HepG2 (cell line): ENCODE measurements around the gene NAPSA. TPM values are rescaled to one million over a fixed set of nuclear protein-coding genes. Genes with fewer than 3 reads are reported as not detected.
A peak's percentile ranks its signal among the peaks of the same experiment; 100 is the strongest.

Experiments
- ATRX ChIP-seq: sonication (generic); formaldehyde crosslinking; IDR thresholded peaks from 2 replicates; pipeline ENCODE4 v1.4.0; 2020; ENCODE audit warnings: missing genetic modification reagents, borderline replicate concordance
- MLLT10 ChIP-seq: sonication (generic); formaldehyde crosslinking; IDR thresholded peaks from 2 replicates; pipeline ENCODE4 v1.4.0; 2020; ENCODE audit warnings: missing genetic modification reagents
- PITX1 ChIP-seq: sonication (generic); formaldehyde crosslinking; IDR thresholded peaks from 2 replicates; pipeline ENCODE4 v1.5.1; 2020; ENCODE audit warnings: mild to moderate bottlenecking, missing genetic modification reagents
- SAFB2 ChIP-seq: sonication (generic); formaldehyde crosslinking; IDR thresholded peaks from 2 replicates; pipeline ENCODE4 v1.5.1; 2020; ENCODE audit warnings: missing genetic modification reagents, low read depth, mild to moderate bottlenecking, borderline replicate concordance
- SOX5 ChIP-seq: IDR thresholded peaks from 2 replicates; pipeline ENCODE4 v1.6.1; 2016; ENCODE audit warnings: borderline replicate concordance
- ZFP1 ChIP-seq: IDR thresholded peaks from 2 replicates; pipeline ENCODE4 v1.6.1; 2016
- ZNF143 ChIP-seq: sonication (generic); formaldehyde crosslinking; IDR thresholded peaks from 2 replicates; pipeline ENCODE4 v1.4.0; 2020; ENCODE audit warnings: missing genetic modification reagents
- ZNF251 ChIP-seq: sonication (generic); formaldehyde crosslinking; IDR thresholded peaks from 2 replicates; pipeline ENCODE4 v1.9.0; 2021; ENCODE audit warnings: mild to moderate bottlenecking, missing genetic modification reagents
- ZNF556 ChIP-seq: sonication (generic); formaldehyde crosslinking; IDR thresholded peaks from 2 replicates; pipeline ENCODE4 v1.4.0; 2020; ENCODE audit warnings: mild to moderate bottlenecking, missing genetic modification reagents, borderline replicate concordance
- polyA plus RNA-seq, 8 experiments: library from polyadenylated mRNA; depleted of rRNA in 3 of 8; stranded (reverse) in 7 of 8; unstranded in 1 of 8; fragments of >200 nt; fragmentation: Illumina TruSeq in 4 of 8; extraction: Trizol in 4 of 8; gene quantifications; 2 replicates each; pipeline versions ENCODE4 v1.2.1 to v1.2.3, GENCODE V29; 2011 to 2016; ENCODE audit warnings: low read depth in 4 of 8, missing spikeins in 1 of 8, mixed read lengths in 1 of 8; ENCODE audit not compliant: insufficient read depth in 1 of 8
- total RNA-seq, 5 experiments: library from RNA; depleted of rRNA; stranded (reverse); fragments of >200 nt; fragmentation: Illumina TruSeq; extraction: Trizol; gene quantifications; 2 replicates each; pipeline ENCODE4 v1.2.3, GENCODE V29; 2016; ENCODE audit warnings: low read depth in 1 of 5
- TF ChIP-seq, protein P1 (sequence below): sonication (generic); formaldehyde crosslinking; IDR thresholded peaks from 2 replicates; pipeline ENCODE4 v1.5.0; 2020; ENCODE audit warnings: mild to moderate bottlenecking, missing genetic modification reagents
- TF ChIP-seq, protein P2 (sequence below): sonication (generic); formaldehyde crosslinking; IDR thresholded peaks from 2 replicates; pipeline ENCODE4 v1.4.0; 2020; ENCODE audit warnings: missing genetic modification reagents
- TF ChIP-seq, protein P3 (sequence below), 2 experiments: sonication (generic) in 1 of 2; formaldehyde crosslinking in 1 of 2; IDR thresholded peaks; 2 replicates each; pipeline versions ENCODE4 v1.4.0 to v1.6.1; 2016 to 2020; ENCODE audit warnings: borderline replicate concordance in 1 of 2, low read depth in 1 of 2, mild to moderate bottlenecking in 1 of 2, missing genetic modification reagents in 1 of 2
- TF ChIP-seq, protein P4 (sequence below): sonication (generic); formaldehyde crosslinking; IDR thresholded peaks from 2 replicates; pipeline ENCODE4 v1.5.1; 2020; ENCODE audit warnings: missing genetic modification reagents, mild to moderate bottlenecking, borderline replicate concordance
- TF ChIP-seq, protein P5 (sequence below): sonication (generic); formaldehyde crosslinking; IDR thresholded peaks from 2 replicates; pipeline ENCODE4 v1.4.0; 2020; ENCODE audit warnings: missing genetic modification reagents, borderline replicate concordance

The NAPSA gene
- total and polyA plus RNA-seq, 2 of the 13 experiments (the other 11 are each of a cell fraction or from before 2014, with no cell fraction given) = not detected

DNA sequence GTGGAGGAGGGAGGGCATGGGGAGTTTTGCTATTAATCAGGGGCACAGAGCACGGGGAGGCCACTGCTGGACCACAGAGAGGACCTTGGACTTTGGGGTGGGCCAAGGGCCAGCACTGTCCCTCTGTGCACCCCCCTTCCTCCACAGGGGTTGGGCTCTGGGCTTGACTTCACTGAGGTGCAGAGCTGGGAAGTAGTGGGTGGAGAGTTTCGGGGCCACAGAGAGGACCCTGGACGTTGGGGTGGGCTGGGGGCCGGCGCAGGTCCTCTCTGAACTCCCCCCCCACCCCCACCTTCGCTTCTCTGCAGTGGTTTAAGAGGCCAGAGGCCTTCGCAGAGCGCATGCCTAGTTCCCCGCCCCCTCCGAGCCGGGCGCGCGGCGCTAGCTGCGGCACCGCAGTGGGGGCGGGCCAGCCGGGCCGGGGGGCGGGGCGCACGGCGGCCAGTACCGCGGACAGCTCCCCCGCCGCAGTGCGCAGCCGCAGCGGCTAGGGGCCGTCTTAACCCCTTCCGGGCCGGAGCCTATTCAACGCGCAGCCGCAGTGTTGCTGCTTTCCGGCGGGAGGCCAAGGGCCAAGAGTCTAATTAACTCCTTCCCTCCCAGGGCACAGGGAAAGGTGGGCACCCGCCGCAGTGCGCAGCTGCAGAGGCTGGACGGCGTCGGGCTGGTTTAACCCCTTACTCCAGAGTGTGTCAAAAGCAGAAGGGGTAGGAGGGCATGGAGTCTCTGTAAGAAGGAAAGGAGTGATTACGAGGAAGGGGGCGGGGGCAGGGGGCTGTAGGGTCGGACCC is 39.9 kb downstream of the NAPSA start (continued):
- TF ChIP-seq, protein P1, sequence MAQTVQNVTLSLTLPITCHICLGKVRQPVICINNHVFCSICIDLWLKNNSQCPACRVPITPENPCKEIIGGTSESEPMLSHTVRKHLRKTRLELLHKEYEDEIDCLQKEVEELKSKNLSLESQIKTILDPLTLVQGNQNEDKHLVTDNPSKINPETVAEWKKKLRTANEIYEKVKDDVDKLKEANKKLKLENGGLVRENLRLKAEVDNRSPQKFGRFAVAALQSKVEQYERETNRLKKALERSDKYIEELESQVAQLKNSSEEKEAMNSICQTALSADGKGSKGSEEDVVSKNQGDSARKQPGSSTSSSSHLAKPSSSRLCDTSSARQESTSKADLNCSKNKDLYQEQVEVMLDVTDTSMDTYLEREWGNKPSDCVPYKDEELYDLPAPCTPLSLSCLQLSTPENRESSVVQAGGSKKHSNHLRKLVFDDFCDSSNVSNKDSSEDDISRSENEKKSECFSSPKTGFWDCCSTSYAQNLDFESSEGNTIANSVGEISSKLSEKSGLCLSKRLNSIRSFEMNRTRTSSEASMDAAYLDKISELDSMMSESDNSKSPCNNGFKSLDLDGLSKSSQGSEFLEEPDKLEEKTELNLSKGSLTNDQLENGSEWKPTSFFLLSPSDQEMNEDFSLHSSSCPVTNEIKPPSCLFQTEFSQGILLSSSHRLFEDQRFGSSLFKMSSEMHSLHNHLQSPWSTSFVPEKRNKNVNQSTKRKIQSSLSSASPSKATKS = no peak
- TF ChIP-seq ZNF251 (CRISPR knock-in tag) (no peak), PITX1 (CRISPR knock-in tag) (peak; percentile 51; the same call in 1 of the 2 replicates), ZFP1 (CRISPR knock-in tag) (no peak), SAFB2 (CRISPR knock-in tag) (peak; percentile 60; the same call in 1 of the 2 replicates), ZNF556 (CRISPR knock-in tag) (no peak), SOX5 (CRISPR knock-in tag) (peak; percentile 26; the same call in 1 of the 2 replicates), ZNF143 (CRISPR knock-in tag) (no peak), MLLT10 (CRISPR knock-in tag) (no peak), ATRX (CRISPR knock-in tag) (no peak)
- TF ChIP-seq, protein P2, sequence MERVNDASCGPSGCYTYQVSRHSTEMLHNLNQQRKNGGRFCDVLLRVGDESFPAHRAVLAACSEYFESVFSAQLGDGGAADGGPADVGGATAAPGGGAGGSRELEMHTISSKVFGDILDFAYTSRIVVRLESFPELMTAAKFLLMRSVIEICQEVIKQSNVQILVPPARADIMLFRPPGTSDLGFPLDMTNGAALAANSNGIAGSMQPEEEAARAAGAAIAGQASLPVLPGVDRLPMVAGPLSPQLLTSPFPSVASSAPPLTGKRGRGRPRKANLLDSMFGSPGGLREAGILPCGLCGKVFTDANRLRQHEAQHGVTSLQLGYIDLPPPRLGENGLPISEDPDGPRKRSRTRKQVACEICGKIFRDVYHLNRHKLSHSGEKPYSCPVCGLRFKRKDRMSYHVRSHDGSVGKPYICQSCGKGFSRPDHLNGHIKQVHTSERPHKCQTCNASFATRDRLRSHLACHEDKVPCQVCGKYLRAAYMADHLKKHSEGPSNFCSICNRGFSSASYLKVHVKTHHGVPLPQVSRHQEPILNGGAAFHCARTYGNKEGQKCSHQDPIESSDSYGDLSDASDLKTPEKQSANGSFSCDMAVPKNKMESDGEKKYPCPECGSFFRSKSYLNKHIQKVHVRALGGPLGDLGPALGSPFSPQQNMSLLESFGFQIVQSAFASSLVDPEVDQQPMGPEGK = peak; percentile 83
- TF ChIP-seq, protein P3, sequence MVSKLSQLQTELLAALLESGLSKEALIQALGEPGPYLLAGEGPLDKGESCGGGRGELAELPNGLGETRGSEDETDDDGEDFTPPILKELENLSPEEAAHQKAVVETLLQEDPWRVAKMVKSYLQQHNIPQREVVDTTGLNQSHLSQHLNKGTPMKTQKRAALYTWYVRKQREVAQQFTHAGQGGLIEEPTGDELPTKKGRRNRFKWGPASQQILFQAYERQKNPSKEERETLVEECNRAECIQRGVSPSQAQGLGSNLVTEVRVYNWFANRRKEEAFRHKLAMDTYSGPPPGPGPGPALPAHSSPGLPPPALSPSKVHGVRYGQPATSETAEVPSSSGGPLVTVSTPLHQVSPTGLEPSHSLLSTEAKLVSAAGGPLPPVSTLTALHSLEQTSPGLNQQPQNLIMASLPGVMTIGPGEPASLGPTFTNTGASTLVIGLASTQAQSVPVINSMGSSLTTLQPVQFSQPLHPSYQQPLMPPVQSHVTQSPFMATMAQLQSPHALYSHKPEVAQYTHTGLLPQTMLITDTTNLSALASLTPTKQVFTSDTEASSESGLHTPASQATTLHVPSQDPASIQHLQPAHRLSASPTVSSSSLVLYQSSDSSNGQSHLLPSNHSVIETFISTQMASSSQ (IDR thresholded peaks at IDR 0.05; ENCODE audit: low read depth) = no peak
- TF ChIP-seq, protein P3 (CRISPR knock-in tag; IDR thresholded peaks at IDR 0.05; ENCODE audit: borderline replicate concordance) = 0 out of 2 replicates have a peak, but pooled peaks have one; percentile 33
- TF ChIP-seq, protein P4, sequence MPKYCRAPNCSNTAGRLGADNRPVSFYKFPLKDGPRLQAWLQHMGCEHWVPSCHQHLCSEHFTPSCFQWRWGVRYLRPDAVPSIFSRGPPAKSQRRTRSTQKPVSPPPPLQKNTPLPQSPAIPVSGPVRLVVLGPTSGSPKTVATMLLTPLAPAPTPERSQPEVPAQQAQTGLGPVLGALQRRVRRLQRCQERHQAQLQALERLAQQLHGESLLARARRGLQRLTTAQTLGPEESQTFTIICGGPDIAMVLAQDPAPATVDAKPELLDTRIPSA (CRISPR knock-in tag) = no peak
- TF ChIP-seq, protein P5, sequence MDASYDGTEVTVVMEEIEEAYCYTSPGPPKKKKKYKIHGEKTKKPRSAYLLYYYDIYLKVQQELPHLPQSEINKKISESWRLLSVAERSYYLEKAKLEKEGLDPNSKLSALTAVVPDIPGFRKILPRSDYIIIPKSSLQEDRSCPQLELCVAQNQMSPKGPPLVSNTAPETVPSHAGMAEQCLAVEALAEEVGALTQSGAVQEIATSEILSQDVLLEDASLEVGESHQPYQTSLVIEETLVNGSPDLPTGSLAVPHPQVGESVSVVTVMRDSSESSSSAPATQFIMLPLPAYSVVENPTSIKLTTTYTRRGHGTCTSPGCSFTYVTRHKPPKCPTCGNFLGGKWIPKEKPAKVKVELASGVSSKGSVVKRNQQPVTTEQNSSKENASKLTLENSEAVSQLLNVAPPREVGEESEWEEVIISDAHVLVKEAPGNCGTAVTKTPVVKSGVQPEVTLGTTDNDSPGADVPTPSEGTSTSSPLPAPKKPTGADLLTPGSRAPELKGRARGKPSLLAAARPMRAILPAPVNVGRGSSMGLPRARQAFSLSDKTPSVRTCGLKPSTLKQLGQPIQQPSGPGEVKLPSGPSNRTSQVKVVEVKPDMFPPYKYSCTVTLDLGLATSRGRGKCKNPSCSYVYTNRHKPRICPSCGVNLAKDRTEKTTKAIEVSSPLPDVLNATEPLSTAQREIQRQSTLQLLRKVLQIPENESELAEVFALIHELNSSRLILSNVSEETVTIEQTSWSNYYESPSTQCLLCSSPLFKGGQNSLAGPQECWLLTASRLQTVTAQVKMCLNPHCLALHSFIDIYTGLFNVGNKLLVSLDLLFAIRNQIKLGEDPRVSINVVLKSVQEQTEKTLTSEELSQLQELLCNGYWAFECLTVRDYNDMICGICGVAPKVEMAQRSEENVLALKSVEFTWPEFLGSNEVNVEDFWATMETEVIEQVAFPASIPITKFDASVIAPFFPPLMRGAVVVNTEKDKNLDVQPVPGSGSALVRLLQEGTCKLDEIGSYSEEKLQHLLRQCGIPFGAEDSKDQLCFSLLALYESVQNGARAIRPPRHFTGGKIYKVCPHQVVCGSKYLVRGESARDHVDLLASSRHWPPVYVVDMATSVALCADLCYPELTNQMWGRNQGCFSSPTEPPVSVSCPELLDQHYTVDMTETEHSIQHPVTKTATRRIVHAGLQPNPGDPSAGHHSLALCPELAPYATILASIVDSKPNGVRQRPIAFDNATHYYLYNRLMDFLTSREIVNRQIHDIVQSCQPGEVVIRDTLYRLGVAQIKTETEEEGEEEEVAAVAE = no peak
